H1 (cell line): ENCODE data around the gene SPTBN4. TPM values are rescaled to one million over a fixed set of nuclear protein-coding genes. Genes with fewer than 3 reads are reported as not detected.

ENCODE experiments used
- CTCF ChIA-PET: fragments of 300-600 bp; sonication (Branson Sonifier 250); formaldehyde crosslinking; loops from one replicate; lab custom pipeline; 2021; ENCODE audit not compliant: partially characterized antibody; lab: Charles Lee
- POLR2A ChIA-PET: fragments of 300-600 bp; sonication (Branson Sonifier 250); formaldehyde crosslinking; loops from one replicate; lab custom pipeline; 2021; ENCODE audit warnings: inconsistent platforms; ENCODE audit not compliant: partially characterized antibody; lab: Charles Lee
- DNase-seq, 2 experiments: peaks; one replicate each; pipeline versions ENCODE4 v3.0.0 to v3.0.0-alpha.2; 2010 to 2022; ENCODE audit warnings: low spot score in 2 of 2, low read depth in 1 of 2, mixed read lengths in 1 of 2
- FAIRE-seq: peaks from 2 replicates; lab custom pipeline; 2011; peaks lifted over from hg19 to GRCh38; lab: Jason Lieb, UNC
- H2AFZ ChIP-seq: 2 replicates; pipeline ENCODE4 v1.8.1; 2012; ENCODE audit warnings: low read length, inconsistent platforms
- H2AK5ac ChIP-seq: 2 replicates; pipeline ENCODE4 v1.6.1; 2013; ENCODE audit warnings: low read depth, low read length
- H2BK120ac ChIP-seq: replicated peaks from 2 replicates; pipeline ENCODE3; 2013; ENCODE audit warnings: low read depth, low read length, inconsistent platforms
- H2BK12ac ChIP-seq: 2 replicates; pipeline ENCODE4 v1.6.1; 2013; ENCODE audit warnings: low read depth, low read length
- H2BK15ac ChIP-seq: 2 replicates; pipeline ENCODE4 v1.6.1; 2013; ENCODE audit warnings: low read length
- H2BK20ac ChIP-seq: 2 replicates; pipeline ENCODE4 v1.6.1; 2013; ENCODE audit warnings: low read length
- H2BK5ac ChIP-seq: 2 replicates; pipeline ENCODE4 v1.6.1; 2013; ENCODE audit warnings: low read depth, low read length
- H3K14ac ChIP-seq: 2 replicates; pipeline ENCODE4 v1.6.1; 2013; ENCODE audit warnings: inconsistent platforms; ENCODE audit not compliant: insufficient read length
- H3K18ac ChIP-seq: 2 replicates; pipeline ENCODE4 v1.6.1; 2013; ENCODE audit warnings: low read length; ENCODE audit errors: extremely low read depth
- H3K23ac ChIP-seq: 2 replicates; pipeline ENCODE4 v1.6.1; 2013; ENCODE audit warnings: inconsistent platforms; ENCODE audit not compliant: insufficient read length
- H3K23me2 ChIP-seq: 2 replicates; pipeline ENCODE4 v1.6.1; 2013; ENCODE audit warnings: low read depth, low read length
- H3K27ac ChIP-seq: 2 replicates; pipeline ENCODE4 v1.6.1; 2011; ENCODE audit warnings: low read depth, low read length, inconsistent platforms
- H3K27me3 ChIP-seq, 4 experiments: replicated peaks in 1 of 4; 1 replicate in 1 of 4; 2 replicates in 3 of 4; pipeline versions ENCODE4 v1.6.1 to v1.8.1; 2011 to 2013; ENCODE audit warnings: low read length in 3 of 4, mild to moderate bottlenecking in 3 of 4, inconsistent platforms in 2 of 4, mixed read lengths in 2 of 4, moderate library complexity in 1 of 4; ENCODE audit not compliant: control insufficient read depth in 3 of 4, insufficient read depth in 3 of 4; ENCODE audit errors: extremely low read depth in 1 of 4
- H3K36me3 ChIP-seq, 4 experiments: 2 replicates each; pipeline versions ENCODE4 v1.6.1 to v1.8.1; 2011 to 2013; ENCODE audit warnings: mild to moderate bottlenecking in 4 of 4, low read length in 3 of 4, moderate library complexity in 2 of 4, control low read depth in 1 of 4, inconsistent platforms in 1 of 4; ENCODE audit not compliant: insufficient read depth in 4 of 4, control insufficient read depth in 2 of 4
- H3K4ac ChIP-seq: replicated peaks from 2 replicates; pipeline ENCODE3; 2013; ENCODE audit warnings: low read length, low read depth, mixed read lengths, inconsistent platforms; ENCODE audit not compliant: insufficient read length
- H3K4me1 ChIP-seq, 4 experiments: replicated peaks in 1 of 4; 1 replicate in 1 of 4; 2 replicates in 3 of 4; pipeline versions ENCODE4 v1.6.1 to v1.8.1; 2011 to 2013; ENCODE audit warnings: low read length in 3 of 4, inconsistent platforms in 2 of 4, mixed read lengths in 1 of 4; ENCODE audit not compliant: insufficient read depth in 4 of 4, control insufficient read depth in 3 of 4
- H3K4me2 ChIP-seq, 2 experiments: 2 replicates each; pipeline versions ENCODE4 v1.6.1 to v1.8.1; 2011 to 2013; ENCODE audit warnings: low read depth in 2 of 2, low read length in 2 of 2, control low read depth in 1 of 2, inconsistent platforms in 1 of 2, mild to moderate bottlenecking in 1 of 2; ENCODE audit not compliant: insufficient read depth in 1 of 2
- H3K4me3 ChIP-seq, 4 experiments: fragments of 200-600, 300-600 bp in 1 of 4; sonication (generic), shearing (Covaris generic), sonication (Bioruptor Twin) in 1 of 4; 2 replicates each; pipeline versions ENCODE4 v1.5.1 to v1.8.1; 2011 to 2016; ENCODE audit warnings: low read length in 4 of 4, low read depth in 3 of 4, control low read depth in 2 of 4, inconsistent platforms in 2 of 4, mild to moderate bottlenecking in 2 of 4, mixed read lengths in 1 of 4, moderate library complexity in 1 of 4; ENCODE audit not compliant: insufficient read depth in 2 of 4; ENCODE audit errors: extremely low read depth in 1 of 4
- H3K56ac ChIP-seq: replicated peaks from 2 replicates; pipeline ENCODE3; 2013; ENCODE audit warnings: low read depth, mild to moderate bottlenecking, mixed read lengths, low read length, inconsistent platforms; ENCODE audit not compliant: insufficient read length
- H3K79me1 ChIP-seq: 2 replicates; pipeline ENCODE4 v1.6.1; 2013; ENCODE audit warnings: low read depth, low read length, control low read depth
- H3K79me2 ChIP-seq, 2 experiments: 2 replicates each; pipeline versions ENCODE4 v1.6.1 to v1.8.1; 2012 to 2013; ENCODE audit warnings: low read length in 2 of 2, mild to moderate bottlenecking in 2 of 2, inconsistent platforms in 1 of 2; ENCODE audit not compliant: insufficient read depth in 2 of 2, control insufficient read depth in 1 of 2
- H3K9ac ChIP-seq, 4 experiments: replicated peaks in 1 of 4; 1 replicate in 1 of 4; 2 replicates in 3 of 4; pipeline versions ENCODE4 v1.6.1 to v1.8.1; 2011 to 2013; ENCODE audit warnings: low read depth in 3 of 4, low read length in 3 of 4, control low read depth in 2 of 4, mild to moderate bottlenecking in 2 of 4, moderate library complexity in 2 of 4, inconsistent platforms in 1 of 4; ENCODE audit errors: extremely low read depth in 1 of 4
- H3K9me3 ChIP-seq, 2 experiments: 2 replicates each; pipeline versions ENCODE4 v1.6.1 to v1.8.1; 2012 to 2013; ENCODE audit warnings: mild to moderate bottlenecking in 2 of 2, moderate library complexity in 2 of 2, control low read depth in 1 of 2, inconsistent platforms in 1 of 2, low read depth in 1 of 2, low read length in 1 of 2, mixed read lengths in 1 of 2; ENCODE audit not compliant: insufficient read depth in 2 of 2
- H4K20me1 ChIP-seq, 2 experiments: replicated peaks in 1 of 2; 2 replicates each; pipeline versions ENCODE3 to v1.8.1; 2011 to 2013; ENCODE audit warnings: inconsistent platforms in 2 of 2, low read length in 2 of 2, mild to moderate bottlenecking in 1 of 2; ENCODE audit not compliant: insufficient read depth in 2 of 2, control insufficient read depth in 1 of 2
- H4K5ac ChIP-seq: 2 replicates; pipeline ENCODE4 v1.6.1; 2013; ENCODE audit warnings: low read length, low read depth, mixed read lengths, inconsistent platforms; ENCODE audit not compliant: insufficient read length
- H4K8ac ChIP-seq: 2 replicates; pipeline ENCODE4 v1.8.0; 2013; ENCODE audit warnings: mild to moderate bottlenecking, moderate library complexity, low read length, inconsistent platforms; ENCODE audit not compliant: insufficient read depth; ENCODE audit errors: extremely low read depth
- H4K91ac ChIP-seq: replicated peaks from 2 replicates; pipeline ENCODE3; 2013; ENCODE audit warnings: low read length, mixed read lengths, inconsistent platforms; ENCODE audit not compliant: insufficient read length
- JUN ChIP-seq: IDR thresholded peaks from 2 replicates; pipeline ENCODE4 v1.6.1; 2011; ENCODE audit warnings: low read depth, mild to moderate bottlenecking, improper control_type of control experiment, low read length
- KDM5A ChIP-seq: fragments of 200-600 bp; IDR thresholded peaks from 2 replicates; pipeline ENCODE4 v1.7.1; 2012; ENCODE audit warnings: mild to moderate bottlenecking, low read length, inconsistent platforms, mixed read lengths
- NANOG ChIP-seq: IDR thresholded peaks from 2 replicates; pipeline ENCODE4 v1.6.1; 2011; ENCODE audit warnings: low read length, low read depth, mild to moderate bottlenecking, inconsistent platforms; ENCODE audit not compliant: insufficient read depth, poor library complexity, severe bottlenecking
- RAD21 ChIP-seq, 2 experiments: IDR thresholded peaks in 1 of 2; conservative IDR thresholded peaks in 1 of 2; 2 replicates each; pipeline ENCODE4 v1.6.1; 2011; ENCODE audit warnings: low read depth in 2 of 2, low read length in 2 of 2, improper control_type of control experiment in 1 of 2, inconsistent platforms in 1 of 2, mild to moderate bottlenecking in 1 of 2, moderate library complexity in 1 of 2
- RFX5 ChIP-seq: IDR thresholded peaks from 2 replicates; pipeline ENCODE4 v1.6.1; 2011; ENCODE audit warnings: low read depth, low read length, improper control_type of control experiment, borderline replicate concordance
- SIN3A ChIP-seq, 2 experiments: IDR thresholded peaks in 1 of 2; conservative IDR thresholded peaks in 1 of 2; 2 replicates each; pipeline ENCODE4 v1.6.1; 2011 to 2012; ENCODE audit warnings: low read length in 2 of 2, improper control_type of control experiment in 1 of 2, low read depth in 1 of 2, mild to moderate bottlenecking in 1 of 2
- SIX5 ChIP-seq: IDR thresholded peaks from 2 replicates; pipeline ENCODE4 v1.6.1; 2011; ENCODE audit warnings: mild to moderate bottlenecking, low read depth, low read length
- SP1 ChIP-seq: IDR thresholded peaks from 2 replicates; pipeline ENCODE4 v1.6.1; 2011; ENCODE audit warnings: low read depth, low read length
- TCF12 ChIP-seq: IDR thresholded peaks from 2 replicates; pipeline ENCODE4 v1.6.1; 2011; ENCODE audit warnings: low read depth, mild to moderate bottlenecking, low read length
- whole genome bisulfite sequencing, 2 experiments: shearing (Covaris generic) in 1 of 2; methylation state at CpG; one replicate each; pipeline versions ENCODE4 v1.1.6 to v1.1.7; 2013 to 2015; ENCODE audit warnings: low lambda C conversion rate in 2 of 2, mixed read lengths in 2 of 2, inconsistent platforms in 1 of 2, low coverage in 1 of 2, missing lambda C conversion rate in 1 of 2; ENCODE audit not compliant: insufficient replicate concordance in 2 of 2, insufficient coverage in 1 of 2, insufficient read length in 1 of 2; ENCODE audit errors: extremely low coverage in 1 of 2, missing lambda C conversion rate in 1 of 2; 5-methylcytosine and 5-hydroxymethylcytosine counted together
- polyA plus RNA-seq, 7 experiments: library from polyadenylated mRNA; depleted of rRNA in 3 of 7; stranded (reverse) in 5 of 7; unstranded in 2 of 7; fragments of >200 nt in 5 of 7; fragments of 200-250 nt in 2 of 7; gene quantifications; 1 replicate in 5 of 7; 2 replicates in 1 of 7; 4 replicates in 1 of 7; pipeline versions ENCODE4 v1.2.1 to v1.2.3, GENCODE V29; 2011 to 2013; ENCODE audit warnings: missing spikeins in 2 of 7, mixed read lengths in 2 of 7
- total RNA-seq: library from RNA; stranded (reverse); fragmentation: NEBNext Ultra II Directional; extraction: Animal tissue kit (Norgen Biotek cat#: 25700); gene quantifications from 2 replicates; pipeline ENCODE4 v1.2.1, GENCODE V29; 2021
- TF ChIP-seq, protein P1 (sequence below): IDR thresholded peaks from 2 replicates; pipeline ENCODE4 v1.6.1; 2012; ENCODE audit warnings: inconsistent platforms

The SPTBN4 gene
- total and polyA plus RNA-seq, 2 of the 8 experiments (the other 6 are each of a cell fraction or from before 2014, with no cell fraction given): 1.9 to 3.0 TPM

DNA sequence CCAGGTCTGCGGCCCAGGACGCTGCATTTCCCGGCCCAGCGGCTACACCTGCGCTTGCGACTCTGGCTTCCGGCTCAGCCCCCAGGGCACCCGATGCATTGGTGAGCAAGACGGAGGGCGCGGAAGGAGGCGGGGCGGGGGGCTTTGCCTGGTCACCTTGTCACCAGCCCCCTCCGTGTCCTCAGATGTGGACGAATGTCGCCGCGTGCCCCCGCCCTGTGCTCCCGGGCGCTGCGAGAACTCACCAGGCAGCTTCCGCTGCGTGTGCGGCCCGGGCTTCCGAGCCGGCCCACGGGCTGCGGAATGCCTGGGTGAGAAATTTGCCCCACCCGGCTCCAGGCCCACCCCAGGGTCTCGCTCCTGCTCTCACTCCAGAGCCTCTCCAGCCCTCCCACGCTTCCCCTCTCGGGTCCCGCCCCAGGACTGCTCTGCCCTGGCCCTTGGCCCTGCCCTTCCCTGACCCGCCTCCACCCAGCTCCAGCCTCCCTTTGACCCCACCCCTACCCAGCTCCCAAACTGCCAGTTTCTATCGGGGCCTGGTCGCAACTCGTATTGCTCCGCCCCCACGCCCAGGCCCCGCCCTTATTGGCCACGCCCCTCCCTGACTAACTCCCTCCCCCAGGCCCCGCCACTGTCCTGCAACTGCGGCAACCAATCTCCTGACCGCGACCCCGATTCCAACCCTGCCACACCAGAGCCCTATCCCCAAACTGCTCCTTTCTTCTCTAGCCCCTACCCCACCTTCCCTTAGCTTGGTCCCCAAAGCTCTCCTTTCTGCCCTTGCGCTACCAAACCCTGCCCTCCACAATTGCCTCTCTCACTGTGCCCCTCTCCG is 143.0 kb downstream of the SPTBN4 start:
- CTCF ChIA-PET: interaction anchor here (1.1 to 2.6 kb wide), 6 partner anchors 8 to 100 kb away, joined by 3 to 14 read pairs (median 4); partner anchors contain the start of gene LTBP4
- H2AFZ ChIP-seq: no peak overlapping the region
- no peak for TF ChIP-seq JUN
- TF ChIP-seq SP1: 0 out of 2 replicates have a peak, but pooled peaks have one; percentile 33
- no peak for TF ChIP-seq TCF12
- TF ChIP-seq RAD21 (IDR thresholded peaks at IDR 0.05 in 1 of 2, conservative IDR thresholded peaks at IDR 0.05 in 1 of 2; ENCODE audit: low read depth in 2 of 2, low read length in 2 of 2): no peak
- no peak for TF ChIP-seq RFX5
- TF ChIP-seq SIX5: no peak
- TF ChIP-seq, protein P1, sequence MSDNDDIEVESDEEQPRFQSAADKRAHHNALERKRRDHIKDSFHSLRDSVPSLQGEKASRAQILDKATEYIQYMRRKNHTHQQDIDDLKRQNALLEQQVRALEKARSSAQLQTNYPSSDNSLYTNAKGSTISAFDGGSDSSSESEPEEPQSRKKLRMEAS: 0 out of 2 replicates have a peak, but pooled peaks have one; percentile 7
- TF ChIP-seq SIN3A (conservative IDR thresholded peaks at IDR 0.05 in 1 of 2, IDR thresholded peaks at IDR 0.05 in 1 of 2; ENCODE audit: low read depth in 1 of 2, low read length in 2 of 2): 0 out of 4 replicates have a peak, but pooled peaks of 1 of the 2 experiments have one; percentile 31
- TF ChIP-seq KDM5A: no peak
- no peak for TF ChIP-seq NANOG

More for the DNA sequence above, 143.0 kb downstream of the SPTBN4 start:
- Histone ChIP-seq H4K5ac (no peak overlapping the region), H3K14ac (no peak overlapping the region), H3K4ac (peak overlapping the region; percentile 83), H3K27ac (no peak overlapping the region), H2BK5ac (peak overlapping the region; percentile 63; the same call in 1 of the 2 replicates), H4K20me1 (peaks cover 7% of the 10 kb centered on the region in 2 experiments), H3K36me3 (no peaks in the 10 kb centered on the region; a peak in 1 of 8 replicates), H2BK120ac (no peak overlapping the region), H4K8ac (peak overlapping the region; percentile 51), H2AK5ac (no peak overlapping the region), H2BK12ac (0 out of 2 replicates have a peak overlapping the region, but pooled peaks have one; percentile 29), H3K79me2 (no peaks in the 10 kb centered on the region), H3K18ac (peak overlapping the region; percentile 32; the same call in 1 of the 2 replicates), H3K4me3 (peak overlapping the region; percentile 44 to 67 (median 56)), H3K56ac (no peak overlapping the region), H3K9me3 (no peaks in the 10 kb centered on the region), H2BK15ac (no peak overlapping the region), H3K23ac (no peak overlapping the region), H3K4me1 (peaks cover 3 to 22% (median 17%) of the 10 kb centered on the region in 4 experiments), H3K4me2 (peak overlapping the region; percentile 66 to 99), H4K91ac (no peak overlapping the region), H3K9ac (no peak overlapping the region), H3K23me2 (peaks cover 35% of the 10 kb centered on the region), H2BK20ac (no peak overlapping the region), H3K79me1 (0 out of 2 replicates have a peak, but pooled peaks cover under 1% of the 10 kb centered on the region), H3K27me3 (peaks cover 2 to 57% (median 54%) of the 10 kb centered on the region in 4 experiments)
- FAIRE-seq (no peak), DNase-seq (peak in 1 of 2 experiments; percentile 99)
- 6% methylated on average over 29 of the region's 50 CpGs; no CpG with 5 or more reads in 1 of the 2 experiments for WGBS, 2 experiments
- POLR2A ChIA-PET: interaction anchor here (0.8 to 1.3 kb wide), 6 partner anchors 9 to 191 kb away, joined by 3 to 5 read pairs (median 3); no protein-coding TSS in a partner anchor
